HEK293T (cell line): ENCODE measurements around the gene KLK13.

Source experiments
- CTCF ChIA-PET: fragments of 350-600 bp; formaldehyde crosslinking; extraction: SDS; loops from one replicate; lab custom pipeline; 2021; ENCODE audit warnings: antibody characterized with exemption, inconsistent platforms; lab: Yijun Ruan, JAX
- POLR2A ChIA-PET: fragments of 350-600 bp; formaldehyde crosslinking; extraction: SDS; loops from one replicate; lab custom pipeline; 2020; ENCODE audit warnings: antibody characterized with exemption, inconsistent platforms; lab: Yijun Ruan, JAX
- DNase-seq: peaks from one replicate; pipeline ENCODE4 v3.0.0; 2012; ENCODE audit warnings: mixed read lengths; ENCODE audit errors: extremely low spot score
- ARNT ChIP-seq: fragments of 450-650 bp; IDR thresholded peaks from 2 replicates; pipeline ENCODE4 v1.6.1; 2017; ENCODE audit warnings: mild to moderate bottlenecking
- BHLHE40 ChIP-seq: fragments of 450-650 bp; IDR thresholded peaks from 2 replicates; pipeline ENCODE4 v1.6.1; 2016; ENCODE audit warnings: mild to moderate bottlenecking, moderate library complexity, borderline replicate concordance
- CTBP1 ChIP-seq: fragments of 450-650 bp; IDR thresholded peaks from 2 replicates; pipeline ENCODE4 v1.6.1; 2016; ENCODE audit warnings: borderline replicate concordance
- ELF4 ChIP-seq: fragments of 450-650 bp; IDR thresholded peaks from 2 replicates; pipeline ENCODE4 v1.6.1; 2017; ENCODE audit warnings: antibody characterized with exemption
- FOXA1 ChIP-seq: fragments of 450-650 bp; IDR thresholded peaks from 2 replicates; pipeline ENCODE4 v1.6.1; 2016; ENCODE audit warnings: mild to moderate bottlenecking
- FOXK2 ChIP-seq: fragments of 450-650 bp; IDR thresholded peaks from 2 replicates; pipeline ENCODE4 v1.6.1; 2016; ENCODE audit warnings: mild to moderate bottlenecking
- FOXM1 ChIP-seq: fragments of 450-650 bp; IDR thresholded peaks from 2 replicates; pipeline ENCODE4 v1.6.1; 2017; ENCODE audit warnings: mild to moderate bottlenecking, borderline replicate concordance
- HDGF ChIP-seq: fragments of 450-650 bp; IDR thresholded peaks from 2 replicates; pipeline ENCODE4 v1.6.1; 2017; ENCODE audit warnings: antibody characterized with exemption, borderline replicate concordance
- L3MBTL2 ChIP-seq: fragments of 450-650 bp; conservative IDR thresholded peaks from 2 replicates; pipeline ENCODE4 v1.6.1; 2016; ENCODE audit warnings: mild to moderate bottlenecking
- LEF1 ChIP-seq: fragments of 450-650 bp; IDR thresholded peaks from 2 replicates; pipeline ENCODE4 v1.6.1; 2017; ENCODE audit warnings: mild to moderate bottlenecking, borderline replicate concordance
- NFRKB ChIP-seq: fragments of 450-650 bp; IDR thresholded peaks from 2 replicates; pipeline ENCODE4 v1.6.1; 2016; ENCODE audit warnings: mild to moderate bottlenecking, moderate library complexity
- PKNOX1 ChIP-seq: fragments of 450-650 bp; IDR thresholded peaks from 2 replicates; pipeline ENCODE4 v1.6.1; 2016
- SP1 ChIP-seq: fragments of 450-650 bp; IDR thresholded peaks from 2 replicates; pipeline ENCODE4 v1.6.1; 2017
- SUZ12 ChIP-seq: fragments of 450-650 bp; IDR thresholded peaks from 2 replicates; pipeline ENCODE4 v1.6.1; 2016; ENCODE audit warnings: mild to moderate bottlenecking
- TARDBP ChIP-seq: fragments of 450-650 bp; IDR thresholded peaks from 2 replicates; pipeline ENCODE4 v1.6.1; 2016
- ZNF384 ChIP-seq: fragments of 450-650 bp; IDR thresholded peaks from 2 replicates; pipeline ENCODE4 v1.6.1; 2016

Gene KLK13

GRCh38 chr19:51071095-51071405 lies 6.2 kb upstream of the KLK13 start:
- no peak for DNase-seq
- POLR2A ChIA-PET: no interaction called here
- CTCF ChIA-PET: no interaction called here

GRCh38 chr19:51070334-51071094 lies 5.6 kb upstream of the KLK13 start:
- CTCF ChIA-PET: no interaction called here
- POLR2A ChIA-PET: no interaction called here
- no peak for DNase-seq
- TF ChIP-seq FOXK2 (no peak), FOXM1 (no peak), LEF1 (no peak), SP1 (no peak), L3MBTL2 (no peak), ZNF384 (no peak), SUZ12 (no peak), FOXA1 (no peak), CTBP1 (no peak), ELF4 (no peak), NFRKB (no peak), HDGF (no peak), TARDBP (no peak), PKNOX1 (no peak), BHLHE40 (no peak)

More at GRCh38 chr19:51071095-51071405, 6.2 kb upstream of the KLK13 start:
- TF ChIP-seq PKNOX1 (no peak), HDGF (no peak)

- CTCF ChIA-PET: no interaction called here
Observed at GRCh38 chr19:51066393-51067186, 1.7 kb upstream of the KLK13 start.

GRCh38 chr19:51065221-51065960 lies 499 bp upstream of the KLK13 start:
- CTCF ChIA-PET: no interaction called here
- POLR2A ChIA-PET: interaction anchor here (1.4 kb wide), 1 partner anchor 48 kb away, joined by 3 read pairs; no protein-coding TSS in a partner anchor
- no peak for DNase-seq
- TF ChIP-seq HDGF: no peak

More at GRCh38 chr19:51066393-51067186, 1.7 kb upstream of the KLK13 start:
- POLR2A ChIA-PET: no interaction called here
- DNase-seq: no peak
- TF ChIP-seq PKNOX1 (no peak), L3MBTL2 (no peak), TARDBP (no peak), FOXK2 (no peak), BHLHE40 (no peak), FOXM1 (no peak), FOXA1 (no peak), CTBP1 (no peak), ARNT (no peak), LEF1 (no peak), HDGF (no peak), NFRKB (no peak), ELF4 (no peak), SP1 (no peak), SUZ12 (no peak), ZNF384 (no peak)

DNA sequence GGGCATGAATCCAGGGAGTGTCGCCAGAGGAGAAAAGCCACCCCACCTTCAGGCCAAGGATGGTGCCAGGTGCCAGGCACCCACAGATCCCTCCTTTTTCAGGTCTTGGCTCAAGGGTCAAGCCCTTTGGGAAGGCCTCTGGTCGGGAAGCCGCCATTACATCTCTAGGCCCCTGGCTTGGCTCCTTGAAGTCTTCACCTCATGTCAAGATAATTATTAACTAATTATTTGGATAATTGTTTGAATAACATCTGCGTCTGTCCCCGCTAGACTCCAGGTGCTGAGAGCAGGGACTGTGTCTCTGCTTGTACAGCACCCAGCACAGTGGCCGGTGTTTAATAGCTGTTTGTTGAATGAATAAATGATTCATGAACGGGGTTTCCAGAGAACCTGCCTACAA lies 1.2 kb downstream of the KLK13 start:
- no peak for DNase-seq
- ChIA-PET CTCF (no interaction called here), POLR2A (no interaction called here)
- TF ChIP-seq ZNF384: no peak
- no peak for TF ChIP-seq FOXA1
- TF ChIP-seq LEF1: no peak
- no peak for TF ChIP-seq SP1

- ChIA-PET CTCF (no interaction called here), POLR2A (no interaction called here)
- DNase-seq: no peak
- no peak for TF ChIP-seq SP1
- no peak for TF ChIP-seq L3MBTL2
- no peak for TF ChIP-seq NFRKB
- TF ChIP-seq TARDBP: no peak
- TF ChIP-seq LEF1: no peak
- TF ChIP-seq SUZ12: no peak
- no peak for TF ChIP-seq ARNT
- no peak for TF ChIP-seq HDGF
- TF ChIP-seq FOXK2: no peak
- TF ChIP-seq FOXM1: no peak
- TF ChIP-seq ZNF384: no peak
- no peak for TF ChIP-seq BHLHE40
- TF ChIP-seq PKNOX1: no peak
- TF ChIP-seq FOXA1: no peak
Observed at GRCh38 chr19:51060973-51061372, 3.9 kb downstream of the KLK13 start.
